ENCODE results near the gene FBXO15. TPM values are rescaled to one million over a fixed set of nuclear protein-coding genes. Genes with fewer than 3 reads are reported as not detected.
A peak's percentile ranks its signal among the peaks of the same experiment; 100 is the strongest.

FBXO15 gene
- total RNA-seq, 1 experiment from 2014 or later: 1.1 TPM

DNA sequence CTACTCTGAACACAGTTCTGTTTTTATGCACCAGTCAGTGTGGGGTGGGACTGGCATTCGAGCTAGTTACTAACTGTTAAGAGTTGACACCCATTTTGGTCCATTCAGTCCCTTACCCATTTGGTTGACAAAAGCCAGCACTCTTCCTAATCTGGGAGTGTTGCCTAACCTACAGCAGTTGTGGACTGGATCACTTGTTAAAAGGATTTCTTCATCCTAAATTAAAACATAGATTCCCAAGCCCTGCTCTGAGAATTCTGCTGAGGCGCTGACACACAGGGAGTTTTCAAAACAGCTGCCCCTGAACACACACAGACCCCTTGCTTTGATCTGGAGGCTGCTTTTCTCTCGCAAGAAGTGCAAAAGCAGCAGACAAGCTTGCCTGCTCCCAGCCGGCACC, 7.1 kb upstream of the FBXO15 start:
- no peak for DNase-seq (ENCODE audit: extremely low read depth, low read depth)

DNA sequence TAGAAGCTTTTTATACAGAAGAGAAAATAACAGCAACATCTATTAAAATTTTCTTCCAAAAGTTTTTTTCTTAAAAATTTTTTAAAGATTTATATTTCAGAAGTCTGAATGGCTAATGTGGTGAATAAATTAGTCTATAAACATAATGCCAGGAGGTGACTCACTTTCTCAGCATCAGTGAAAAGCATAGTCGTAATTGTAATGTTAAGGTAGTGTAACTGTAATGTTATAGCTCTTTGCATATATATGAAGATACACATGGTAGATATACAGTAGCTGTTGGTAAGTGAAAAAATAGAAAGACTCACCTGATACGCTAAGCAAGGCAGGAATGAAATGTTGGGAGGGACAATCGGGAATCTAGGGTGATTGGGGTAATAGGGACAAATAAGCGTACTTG, 6.2 kb upstream of the FBXO15 start:
- DNase-seq (ENCODE audit: extremely low read depth, low read depth): no peak

DNA sequence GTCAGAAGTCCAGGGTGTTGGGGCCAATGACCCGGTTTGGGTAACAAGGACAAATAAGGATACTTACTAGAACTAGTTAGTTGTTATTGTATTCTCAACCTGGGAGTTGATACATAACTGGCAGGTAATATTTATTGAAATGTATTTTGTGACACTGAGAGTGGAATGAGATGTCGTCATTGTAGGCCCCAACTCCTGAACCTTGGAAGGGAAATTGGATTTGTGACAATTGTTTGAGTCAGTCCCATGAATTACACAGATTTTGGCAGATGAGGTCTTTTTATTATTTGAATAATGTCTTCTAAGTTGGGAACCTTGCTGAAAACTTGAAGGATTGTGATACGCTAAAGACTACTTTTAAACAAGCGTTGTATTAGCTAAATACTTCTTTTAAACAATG, 5.7 kb upstream of the FBXO15 start:
- no peak for DNase-seq (ENCODE audit: extremely low read depth, low read depth)

DNA sequence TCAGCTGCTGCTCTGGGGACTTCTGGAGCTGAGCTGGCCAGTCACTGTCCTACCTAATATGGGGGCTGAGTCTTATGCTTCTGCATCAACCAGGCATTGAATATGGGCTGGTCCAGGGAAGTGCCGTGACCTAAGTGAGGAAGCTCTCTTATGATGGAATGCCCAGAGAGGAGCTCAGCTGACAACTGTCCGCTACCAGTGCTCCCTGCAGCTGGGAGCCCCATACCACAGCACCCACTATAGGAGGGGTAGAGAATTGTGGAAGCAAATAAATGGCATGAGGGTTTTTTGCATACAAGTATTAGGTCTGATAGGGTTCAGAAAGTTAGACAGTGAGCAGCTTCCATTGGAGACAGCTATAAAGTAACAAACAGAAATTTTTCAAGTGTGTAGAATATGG, 5.2 kb upstream of the FBXO15 start:
- no peak for DNase-seq (ENCODE audit: extremely low read depth, low read depth)

DNA sequence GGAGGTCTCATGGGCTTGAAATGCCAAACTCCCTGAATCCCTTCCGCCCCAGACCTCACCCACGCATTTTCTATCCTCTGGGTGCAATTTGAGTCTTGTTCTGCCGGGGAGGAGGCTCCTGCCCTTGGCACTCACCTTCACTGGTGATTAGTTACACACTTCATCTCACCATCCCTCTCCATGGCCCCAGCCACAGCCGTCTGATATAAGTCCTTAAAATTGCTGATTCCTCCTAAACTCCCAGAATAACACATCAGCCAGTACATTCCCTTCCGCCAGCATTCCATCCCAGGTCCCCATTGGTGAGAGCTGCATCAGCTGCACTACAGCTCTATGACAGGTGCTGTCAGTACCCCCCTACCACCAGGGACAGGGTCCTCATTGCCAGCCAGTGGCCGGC, 4.6 kb upstream of the FBXO15 start:
- DNase-seq (ENCODE audit: extremely low read depth, low read depth): no peak

DNA sequence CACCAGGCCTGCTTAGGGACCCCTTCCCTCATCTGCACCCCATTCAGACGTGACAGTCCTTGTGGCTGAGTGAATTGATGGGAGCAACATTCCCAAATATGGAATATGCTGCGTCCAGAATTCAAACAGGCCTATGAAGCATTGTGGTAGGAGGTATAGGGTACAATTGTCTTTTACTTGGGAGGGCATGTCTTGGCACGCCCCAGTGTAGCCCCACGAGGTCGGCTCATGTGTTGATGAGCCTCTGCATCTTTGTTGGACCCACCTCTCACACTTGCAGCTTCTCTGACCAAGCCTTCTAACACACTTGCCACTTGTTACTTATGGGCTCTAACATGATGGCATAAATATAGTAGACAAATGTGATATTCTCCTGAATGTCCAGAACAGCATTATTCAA, 2.2 kb upstream of the FBXO15 start:
- no peak for DNase-seq (ENCODE audit: extremely low read depth, low read depth)

DNA sequence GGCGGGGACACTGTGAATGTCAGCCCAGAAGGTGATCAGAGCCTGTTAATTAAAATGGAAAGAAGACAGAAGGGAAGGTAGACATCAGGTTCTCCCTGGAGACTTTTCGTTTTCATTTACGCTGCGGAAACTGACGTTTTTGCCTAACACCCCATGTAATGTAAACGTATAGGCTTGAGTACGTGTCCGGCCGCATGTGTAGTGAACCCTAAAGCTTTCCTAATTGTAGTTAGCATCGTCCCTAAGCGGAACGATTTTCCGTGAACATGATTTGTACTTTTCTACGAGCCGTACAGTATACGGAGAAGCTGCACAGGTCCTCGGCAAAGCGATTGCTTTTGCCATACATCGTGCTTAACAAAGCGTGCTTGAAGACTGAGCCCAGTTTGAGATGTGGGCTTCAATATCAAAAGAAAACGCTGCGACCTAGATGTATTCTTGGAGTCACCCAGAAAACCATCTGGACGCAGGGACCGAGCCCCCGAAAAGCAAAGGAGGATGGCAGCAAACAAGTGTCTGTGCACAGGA, 973 bp upstream of the FBXO15 start:
- no peak for DNase-seq (ENCODE audit: extremely low read depth, low read depth)

DNA sequence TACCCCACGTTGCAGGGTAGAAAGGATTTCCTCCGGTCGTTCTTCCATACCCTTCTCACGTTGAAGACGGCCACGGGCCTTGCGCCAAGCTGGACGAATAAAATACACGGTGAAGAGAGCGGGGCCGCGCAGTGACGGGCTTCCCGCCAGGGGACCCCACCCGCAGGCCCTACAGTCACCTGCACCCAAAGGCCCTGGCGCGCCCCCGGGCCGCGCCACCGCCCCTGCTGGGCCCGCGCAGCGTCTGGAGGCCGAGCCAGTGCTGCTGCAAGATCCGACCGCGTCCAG, 199 bp downstream of the FBXO15 start:
- DNase-seq (ENCODE audit: extremely low read depth, low read depth): no peak

DNA sequence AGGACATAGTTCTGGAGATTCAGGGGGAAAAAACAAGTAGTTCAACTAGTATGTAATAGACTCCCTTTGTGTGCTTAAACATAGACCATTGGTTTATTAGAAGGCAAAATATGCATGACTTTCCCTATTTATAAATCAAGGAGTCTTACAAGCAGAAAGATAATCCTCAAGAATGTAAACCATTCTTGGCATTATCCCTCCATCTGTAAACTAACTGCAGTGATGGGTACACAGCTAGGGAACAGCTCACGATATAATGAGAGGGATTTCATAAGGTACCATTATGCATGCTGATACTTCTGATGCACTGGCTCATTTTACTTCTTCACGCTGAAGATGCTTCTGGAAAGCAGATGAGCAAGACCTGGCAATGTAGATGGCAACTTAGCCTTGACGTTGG, 878 bp downstream of the FBXO15 start:
- DNase-seq (ENCODE audit: extremely low read depth, low read depth): no peak

DNA sequence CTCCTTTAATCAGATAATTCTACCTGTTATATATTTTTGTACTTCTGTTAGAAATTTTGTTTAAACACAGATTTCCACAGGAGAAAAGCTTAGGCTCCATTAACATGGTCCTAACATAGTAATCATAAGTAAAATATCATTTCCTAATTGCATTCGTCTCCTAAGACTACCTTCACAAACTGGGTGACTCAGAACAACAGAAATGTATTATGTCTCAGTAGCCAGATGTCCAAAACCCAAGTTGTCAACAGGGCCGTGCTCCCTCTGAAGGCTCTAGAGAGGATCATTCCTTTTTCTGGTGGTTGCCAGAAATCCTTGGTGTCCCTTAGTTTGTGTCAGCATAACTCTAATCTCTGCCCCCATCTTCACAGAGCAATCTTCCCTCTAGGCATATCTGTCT, 5.4 kb downstream of the FBXO15 start:
- DNase-seq (ENCODE audit: extremely low read depth, low read depth): no peak

DNA sequence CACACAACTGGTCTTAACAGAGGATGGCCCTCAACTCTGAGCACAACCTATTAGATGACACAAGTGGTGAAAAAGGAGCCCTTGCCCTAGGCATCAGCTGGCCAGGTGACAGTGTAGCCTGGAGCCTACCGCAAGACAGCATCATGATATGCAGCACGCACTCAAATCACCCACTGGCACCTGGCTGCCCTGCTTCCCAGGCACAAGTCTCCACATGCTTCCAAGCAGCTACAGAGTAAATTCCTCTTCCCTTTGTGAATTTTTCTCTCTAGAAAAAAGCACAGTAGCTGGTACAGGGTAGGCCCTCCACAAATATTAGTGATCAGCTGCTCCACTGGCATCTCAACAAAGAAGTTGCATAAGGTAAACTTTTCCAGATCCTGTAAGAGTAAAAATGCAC, 6.0 kb downstream of the FBXO15 start:
- DNase-seq (ENCODE audit: extremely low read depth, low read depth): no peak

DNA sequence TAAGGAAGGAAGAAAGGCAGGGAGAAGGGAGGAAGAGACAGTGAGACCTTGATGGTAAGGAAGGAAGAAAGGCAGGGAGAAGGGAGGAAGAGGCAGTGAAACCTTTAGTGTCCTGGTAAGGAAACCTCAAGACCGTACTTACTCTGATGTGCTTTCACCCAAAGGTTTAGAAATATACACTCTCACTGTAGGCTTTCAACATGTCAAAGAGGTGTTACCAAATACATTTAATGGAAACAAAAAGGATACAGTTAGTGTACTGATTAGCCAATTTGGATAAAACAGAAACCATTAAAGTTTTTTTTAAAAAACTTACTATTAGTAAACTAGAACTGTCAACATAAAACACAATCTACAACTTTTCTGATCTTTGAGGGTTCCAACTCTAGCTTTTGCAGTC, 7.1 kb downstream of the FBXO15 start:
- no peak for DNase-seq (ENCODE audit: extremely low read depth, low read depth)

DNA sequence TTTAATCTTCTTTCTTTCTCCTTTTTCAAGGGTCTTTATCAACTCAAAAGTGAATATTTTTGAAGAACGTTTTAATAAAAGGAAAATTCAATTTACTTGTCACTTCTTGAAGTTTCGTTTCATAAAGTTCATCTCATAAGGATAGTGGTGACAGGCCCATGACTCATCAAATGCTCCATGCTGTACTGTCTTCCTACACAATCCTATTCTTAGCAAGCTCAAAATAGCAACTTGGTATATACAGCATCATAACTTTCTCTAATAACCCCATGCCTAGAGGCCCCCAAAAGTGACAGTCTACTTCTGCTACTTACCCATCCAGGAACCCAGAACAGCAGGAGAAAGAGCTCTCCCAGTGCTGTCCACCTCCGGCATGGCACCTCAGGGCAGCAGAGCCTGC, 7.7 kb downstream of the FBXO15 start:
- peak; percentile 4 for DNase-seq (ENCODE audit: extremely low read depth, low read depth)

DNA sequence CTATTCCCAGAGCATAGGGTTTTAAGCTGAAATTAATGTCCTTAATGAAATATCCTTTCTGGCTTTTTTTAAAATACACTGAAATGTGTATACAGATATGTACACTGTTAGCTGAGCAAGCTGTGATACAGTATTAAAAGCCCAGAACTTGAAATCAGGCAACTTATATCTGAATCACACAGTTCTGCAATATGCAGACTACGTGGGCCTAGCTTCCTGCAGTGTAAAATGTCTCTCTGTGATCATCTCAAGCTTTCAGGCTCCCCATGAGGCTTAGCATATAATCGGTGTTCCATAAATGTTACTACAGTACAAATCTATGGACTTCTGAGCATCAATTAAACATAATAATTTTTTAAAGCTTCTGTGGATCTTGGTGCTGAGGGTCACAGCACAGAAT, 8.2 kb downstream of the FBXO15 start:
- DNase-seq (ENCODE audit: extremely low read depth, low read depth): no peak

DNA sequence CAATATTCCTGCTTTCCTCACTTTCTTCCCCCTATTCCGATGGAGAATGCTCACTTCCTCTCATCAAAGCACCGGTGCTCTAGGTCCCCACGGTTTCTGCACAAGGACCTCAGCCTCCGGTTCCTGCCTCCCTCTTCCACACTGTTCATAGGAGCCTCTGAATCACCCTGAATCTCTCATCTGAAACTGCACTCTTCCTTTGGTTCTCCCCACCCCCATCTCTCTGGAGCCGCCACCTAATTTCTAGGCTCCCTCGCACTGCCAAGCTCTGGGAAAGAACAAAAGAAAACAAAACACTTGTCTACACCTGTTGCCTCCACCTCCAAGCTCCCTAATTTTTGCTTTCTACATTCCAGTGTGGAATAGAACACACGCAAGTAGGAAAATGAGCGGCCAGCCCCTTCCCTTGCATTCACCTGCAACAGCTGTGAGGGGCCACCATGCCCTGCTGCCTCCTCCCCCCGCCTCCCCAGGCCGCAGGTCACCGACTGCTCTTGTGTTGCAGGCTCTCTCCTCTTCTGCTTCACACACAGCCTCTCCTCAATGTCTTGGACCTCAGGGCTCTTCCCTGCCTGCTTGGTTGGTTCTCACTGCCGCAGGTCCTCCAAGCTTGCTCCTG, 9.6 kb downstream of the FBXO15 start:
- DNase-seq (ENCODE audit: extremely low read depth, low read depth): no peak

DNA sequence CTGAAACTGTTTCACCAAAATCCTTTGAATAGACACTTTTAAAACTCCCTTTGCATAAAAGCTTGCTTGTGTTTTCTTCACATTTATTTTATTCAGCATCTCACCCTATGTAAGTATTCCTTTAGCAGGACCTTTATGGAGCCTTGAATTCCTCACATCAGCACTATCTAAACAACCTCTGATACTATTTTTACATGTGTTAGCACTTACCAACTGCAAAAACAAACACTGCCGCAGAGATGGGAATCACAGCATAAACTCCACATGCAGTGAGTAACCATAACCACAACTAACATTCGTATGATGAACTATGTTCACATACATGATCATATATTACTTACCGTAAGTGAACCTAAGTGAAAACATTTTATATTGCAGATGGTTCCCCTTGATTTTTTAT, 15.4 kb downstream of the FBXO15 start:
- no peak for DNase-seq (ENCODE audit: extremely low read depth, low read depth)

DNA sequence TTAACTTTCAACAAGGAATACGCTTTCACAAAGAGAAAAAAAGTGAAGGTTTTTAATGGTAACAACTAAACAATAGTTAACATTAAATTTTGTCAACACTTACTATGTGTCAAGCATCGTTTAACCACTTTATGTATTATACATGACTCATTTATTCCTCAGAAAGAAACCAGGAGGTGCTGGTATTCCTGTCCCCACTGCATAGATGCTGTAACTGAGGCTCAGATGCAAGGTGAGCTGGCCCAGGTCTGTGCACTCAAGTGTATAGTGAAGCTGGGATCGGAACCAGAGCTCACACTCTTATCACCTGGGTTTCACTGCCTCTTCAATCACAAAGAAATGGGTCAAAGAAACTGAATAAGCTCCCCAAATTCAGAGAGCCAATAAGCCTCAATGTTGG, 16.5 kb downstream of the FBXO15 start:
- DNase-seq (ENCODE audit: extremely low read depth, low read depth): no peak

DNA sequence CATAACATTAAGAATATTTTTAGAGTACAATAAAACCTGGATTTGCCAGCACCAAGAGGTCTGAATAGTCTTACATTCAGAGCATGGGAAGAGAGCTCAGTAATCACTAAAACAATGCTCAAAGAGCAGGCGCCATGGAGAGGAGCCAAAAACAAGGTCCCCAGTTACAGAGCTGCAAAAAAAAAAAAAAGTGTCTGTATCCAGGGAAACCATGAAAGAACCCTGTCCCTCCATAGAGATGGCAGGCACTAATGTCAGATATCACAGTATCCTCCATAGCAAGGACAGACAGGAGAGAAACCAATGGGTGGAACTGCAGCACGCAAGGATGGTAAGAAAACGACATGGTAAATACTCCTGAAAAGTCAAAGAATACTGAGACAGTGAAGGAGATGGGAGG, 19.5 kb downstream of the FBXO15 start:
- no peak for DNase-seq (ENCODE audit: extremely low read depth, low read depth)

DNA sequence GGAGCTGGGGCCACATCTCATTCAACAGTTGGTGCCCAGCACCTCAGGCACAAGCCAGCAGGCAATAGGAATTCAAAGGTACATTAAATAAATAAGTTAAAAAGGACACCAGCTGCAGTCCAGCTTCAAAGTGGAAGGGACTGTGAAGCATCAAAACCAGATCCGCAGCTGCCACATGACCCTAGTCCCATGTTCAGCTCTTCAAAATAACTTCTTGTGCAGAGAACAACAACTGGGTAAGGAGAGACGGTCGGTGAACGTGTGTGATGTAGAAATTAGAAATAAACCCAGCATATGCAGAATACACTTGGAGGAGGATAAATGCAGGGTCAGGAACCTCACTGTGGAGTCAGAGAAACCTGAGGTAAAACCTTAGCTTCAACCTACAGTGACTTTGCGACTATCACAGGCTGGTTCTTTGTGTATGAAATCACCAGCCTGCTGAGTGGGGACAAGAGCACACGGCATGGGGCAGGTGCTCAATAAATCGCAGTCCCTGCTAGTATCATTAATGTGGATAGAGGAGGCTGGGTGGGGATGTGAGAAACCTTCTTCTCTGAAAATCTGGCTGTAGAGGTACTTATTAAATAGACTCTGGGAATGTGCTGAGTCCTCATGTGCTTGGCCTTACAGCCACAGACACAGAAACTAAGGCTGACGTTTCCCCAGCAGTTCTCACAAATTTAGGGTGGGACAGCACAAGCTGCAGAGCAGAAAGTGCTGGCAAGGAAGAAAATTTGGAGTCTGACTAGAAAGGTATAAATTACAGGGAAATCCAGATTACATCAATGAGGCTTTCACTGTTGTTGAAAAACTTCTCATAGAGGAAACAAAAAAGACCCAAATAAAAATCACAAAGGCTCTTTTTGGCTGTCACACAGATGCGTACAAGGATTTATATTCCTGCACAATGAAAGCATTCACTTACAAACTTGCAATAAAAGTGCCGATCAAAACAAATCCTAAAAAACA, 20.7 kb downstream of the FBXO15 start:
- DNase-seq (ENCODE audit: extremely low read depth, low read depth): no peak

DNA sequence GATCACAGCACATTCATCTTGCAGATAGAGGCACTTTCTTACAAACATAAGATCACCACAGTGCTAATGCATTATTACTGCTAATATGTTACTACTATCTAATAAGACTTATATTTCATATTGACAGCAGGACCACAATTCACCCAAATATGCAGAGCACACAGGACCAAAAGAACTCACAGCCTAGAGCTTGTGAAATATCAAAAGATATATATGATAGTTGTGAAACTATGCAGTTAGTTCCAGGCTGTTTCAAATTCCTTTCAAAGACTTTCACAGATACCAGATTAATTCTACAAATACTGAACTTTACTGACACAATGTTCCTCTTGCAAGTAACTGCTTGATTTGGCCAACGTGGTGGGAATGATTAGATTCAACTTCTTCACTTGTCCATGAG, 23.0 kb downstream of the FBXO15 start:
- DNase-seq (ENCODE audit: extremely low read depth, low read depth): no peak

DNA sequence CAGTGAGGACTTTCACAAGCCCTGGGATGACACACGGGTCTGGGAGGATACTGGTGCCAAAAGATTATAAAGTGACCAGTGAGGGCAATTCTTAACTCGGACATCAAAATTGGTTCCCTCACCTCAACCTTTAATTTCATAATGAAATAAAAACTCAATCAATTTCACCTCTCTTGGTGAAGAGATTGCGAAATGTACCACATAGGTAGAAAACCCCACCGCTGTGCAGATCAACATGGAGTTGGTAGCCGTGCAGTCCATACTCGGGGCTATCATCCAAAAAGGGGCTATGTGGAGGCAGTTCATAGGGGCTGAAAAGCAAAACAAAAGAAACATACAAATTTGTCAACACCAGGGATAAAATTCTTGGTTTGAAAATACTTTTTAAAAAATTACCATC, 24.4 kb downstream of the FBXO15 start:
- DNase-seq (ENCODE audit: extremely low read depth, low read depth): no peak
